ENCODE results near the gene ST6GALNAC5.

Gene ST6GALNAC5

GRCh38 chr1:77056525-77056924 lies 189.2 kb downstream of the ST6GALNAC5 start:
- DNase-seq: no peak

DNA sequence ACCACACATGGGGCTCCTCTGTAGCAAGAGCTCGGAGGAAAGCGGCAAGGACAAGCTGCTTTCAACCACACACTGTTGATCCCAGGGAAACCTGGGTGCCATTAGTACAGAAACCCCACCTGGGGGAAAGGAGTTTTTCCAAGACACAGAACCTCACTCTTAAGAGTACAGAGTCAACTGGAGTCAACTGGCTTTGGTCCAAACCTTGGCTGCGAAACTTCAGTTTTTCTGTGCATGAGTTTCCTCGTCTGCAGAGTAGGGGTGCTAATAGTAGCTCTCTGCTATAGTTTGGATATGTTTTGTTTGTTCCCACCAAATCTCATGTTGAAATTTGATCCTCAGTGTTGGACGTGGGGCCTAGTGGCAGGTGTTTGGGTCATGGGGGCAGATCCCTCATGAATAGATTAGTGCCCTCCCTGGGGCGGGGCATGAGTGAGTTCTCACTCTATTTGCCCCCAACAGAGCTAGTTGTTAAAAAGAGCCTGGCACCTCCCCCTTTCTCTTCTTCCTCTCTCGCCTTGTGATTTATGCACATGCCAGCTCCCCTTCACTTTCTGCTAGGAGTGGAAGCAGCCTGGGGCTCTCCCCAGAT lies 190.8 kb downstream of the ST6GALNAC5 start:
- no peak for DNase-seq

- DNase-seq: peak; percentile 88 to 90
These were observed 192.7 kb downstream of the ST6GALNAC5 start for GRCh38 chr1:77060000-77060399.

GRCh38 chr1:77061162-77061561 lies 193.9 kb downstream of the ST6GALNAC5 start:
- no peak for DNase-seq

DNA sequence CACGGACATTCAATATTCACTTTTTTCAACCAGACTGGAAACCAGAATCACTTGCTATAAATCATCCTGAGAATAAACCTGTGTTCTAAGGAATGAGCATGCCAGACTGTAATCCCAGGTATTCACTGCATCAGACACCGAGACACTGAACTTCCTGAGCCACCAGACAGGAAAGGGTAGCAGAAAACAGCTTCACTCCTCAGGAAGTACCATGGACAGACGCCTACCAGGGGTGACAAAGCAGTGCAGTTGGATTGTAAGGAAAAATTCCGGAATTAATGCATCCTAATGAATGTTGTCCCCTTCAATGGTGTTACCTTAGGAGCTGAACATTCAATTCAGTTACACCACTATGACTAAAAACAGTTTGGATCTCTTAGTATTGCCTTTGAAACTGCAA lies 195.8 kb downstream of the ST6GALNAC5 start:
- no peak for DNase-seq

DNA sequence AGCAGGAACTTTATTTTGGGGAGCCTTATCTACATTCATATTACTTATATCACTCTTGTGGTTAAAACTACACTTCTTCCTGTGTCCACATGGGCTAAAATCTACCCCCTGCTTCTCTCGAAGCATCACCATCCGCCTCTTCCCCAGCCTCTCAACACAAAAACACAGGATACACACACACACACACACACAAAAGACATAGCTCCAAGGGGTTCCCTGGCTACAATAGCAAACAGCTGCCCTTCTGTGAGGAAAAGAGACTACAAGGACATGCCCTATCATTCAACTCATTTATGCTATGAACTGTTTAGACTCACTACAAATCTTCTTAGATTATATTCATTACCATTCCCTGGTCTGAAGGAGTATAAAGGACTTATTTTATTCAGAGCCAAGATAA lies 197.0 kb downstream of the ST6GALNAC5 start:
- DNase-seq: no peak

- DNase-seq: no peak
These were observed 198.5 kb downstream of the ST6GALNAC5 start for GRCh38 chr1:77065693-77066342.

DNA sequence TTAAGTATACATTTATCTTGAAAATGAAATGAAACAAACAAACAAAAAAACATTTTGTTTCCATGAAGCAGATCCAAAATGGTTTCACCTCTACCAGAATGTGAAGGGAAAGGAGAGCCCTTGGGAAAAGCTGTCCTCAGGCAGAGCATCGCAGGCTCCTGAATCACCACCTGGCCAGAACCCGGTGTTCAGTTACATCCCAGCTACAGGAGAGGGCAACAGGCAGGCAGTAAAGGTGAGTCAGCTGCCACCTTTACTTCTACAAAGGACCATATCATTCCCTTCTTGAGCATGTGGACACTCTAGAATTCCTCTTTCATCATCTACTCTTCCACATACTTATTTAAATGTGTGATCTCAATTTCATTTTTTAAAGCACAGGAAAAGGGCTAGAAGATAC lies 200.7 kb downstream of the ST6GALNAC5 start:
- no peak for DNase-seq

DNA sequence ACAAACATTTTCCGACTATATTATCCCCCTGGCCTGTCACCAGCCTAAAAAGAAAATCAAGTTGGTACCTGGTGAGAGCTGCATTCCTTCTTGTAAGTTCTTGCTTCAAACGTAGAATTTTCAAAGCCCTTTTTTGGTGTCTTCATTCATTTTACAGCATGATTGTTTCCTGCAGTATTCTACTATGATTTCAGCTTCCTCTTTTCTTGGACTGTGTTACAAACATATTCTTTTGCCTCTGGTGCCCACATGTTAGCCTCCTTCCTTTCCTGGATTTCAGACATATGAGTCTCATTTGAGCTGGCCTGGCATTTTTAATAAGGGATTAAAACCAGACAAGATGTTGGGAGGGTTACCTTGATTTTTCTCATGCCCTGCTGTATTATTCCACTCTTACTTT lies 209.5 kb downstream of the ST6GALNAC5 start:
- peak; percentile 88 to 94 for DNase-seq

DNA sequence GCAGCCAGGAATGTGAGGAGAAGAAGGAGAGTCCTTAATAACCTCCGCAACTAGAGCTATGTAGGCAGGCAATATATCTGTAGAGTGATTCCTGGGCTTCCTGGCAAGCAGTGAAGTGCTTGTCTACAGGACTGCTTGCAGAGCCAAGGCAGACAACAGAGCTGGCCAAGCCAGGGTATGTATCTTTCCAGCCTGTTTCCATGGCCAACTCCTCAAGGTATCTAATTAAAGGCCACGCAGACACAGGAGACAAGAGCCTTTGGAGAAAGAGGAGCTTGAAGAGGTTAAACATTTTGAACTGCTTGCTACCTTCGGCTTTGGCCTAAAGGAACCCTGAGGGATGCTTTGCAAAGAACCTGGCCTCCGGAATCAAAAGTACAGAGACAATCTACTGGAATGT lies 214.6 kb downstream of the ST6GALNAC5 start:
- no peak for DNase-seq

GRCh38 chr1:77084457-77084856 lies 217.2 kb downstream of the ST6GALNAC5 start:
- DNase-seq: no peak

DNA sequence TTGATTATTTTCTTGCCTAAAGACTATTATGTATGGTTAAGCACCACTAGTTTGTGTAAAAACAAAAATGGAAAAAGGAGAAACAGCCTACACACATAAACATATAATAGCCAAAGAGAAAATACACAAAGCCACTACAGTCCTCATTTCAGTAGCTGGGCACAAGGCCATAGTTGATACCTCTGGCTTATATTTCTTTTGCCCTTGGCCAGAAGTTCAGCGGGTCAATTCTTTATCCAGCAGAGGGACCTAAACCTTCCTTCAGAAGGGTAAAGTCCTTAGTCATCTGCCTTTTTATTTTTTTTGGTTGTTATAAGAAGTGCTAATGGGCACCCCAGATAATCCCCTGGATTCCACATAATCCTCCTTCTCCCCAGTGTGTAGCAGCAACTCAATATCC lies 217.8 kb downstream of the ST6GALNAC5 start:
- no peak for DNase-seq

DNA sequence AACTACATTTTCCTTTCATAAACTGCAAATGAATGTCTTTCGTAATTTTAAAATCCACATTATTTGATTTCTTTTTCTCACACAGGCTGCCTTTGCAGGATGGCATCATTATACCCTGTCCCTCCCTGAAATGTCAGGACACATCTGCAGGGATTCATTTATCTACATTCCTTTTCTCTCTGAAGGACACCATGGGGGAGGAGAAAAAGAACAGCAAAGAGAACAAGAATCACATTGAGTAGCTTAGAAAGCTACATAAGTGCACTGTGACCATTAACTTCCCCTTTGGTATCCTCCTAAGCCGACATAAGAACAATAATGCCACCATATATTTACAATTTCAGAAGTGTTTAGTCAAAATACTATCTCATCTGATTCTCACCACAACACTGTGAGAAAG lies 222.5 kb downstream of the ST6GALNAC5 start:
- peak in 1 of 2 experiments; percentile 4 for DNase-seq

DNA sequence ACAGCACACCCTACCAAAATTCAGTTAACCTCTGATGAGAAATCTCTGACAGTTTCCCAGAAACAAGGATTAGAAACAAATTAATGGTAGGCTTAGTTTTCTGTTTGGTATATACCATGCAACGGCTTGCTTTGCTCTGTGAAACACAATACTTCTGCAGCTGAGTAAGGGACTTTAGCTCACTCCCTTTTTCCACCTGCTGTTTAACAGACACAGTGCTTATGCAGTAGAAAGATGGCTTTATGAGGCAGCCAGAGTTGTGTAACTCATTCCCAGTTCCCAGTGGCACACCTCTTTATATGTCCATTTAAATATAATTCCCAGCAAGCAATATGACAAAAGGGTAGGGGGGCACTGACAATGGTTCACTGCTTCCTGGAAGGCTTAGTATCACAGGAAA lies 228.0 kb downstream of the ST6GALNAC5 start:
- no peak for DNase-seq

GRCh38 chr1:77096496-77097255 lies 229.4 kb downstream of the ST6GALNAC5 start:
- no peak for DNase-seq

GRCh38 chr1:77100875-77101274 lies 233.6 kb downstream of the ST6GALNAC5 start:
- DNase-seq: no peak

GRCh38 chr1:77103486-77103885 lies 236.2 kb downstream of the ST6GALNAC5 start:
- DNase-seq: no peak

DNA sequence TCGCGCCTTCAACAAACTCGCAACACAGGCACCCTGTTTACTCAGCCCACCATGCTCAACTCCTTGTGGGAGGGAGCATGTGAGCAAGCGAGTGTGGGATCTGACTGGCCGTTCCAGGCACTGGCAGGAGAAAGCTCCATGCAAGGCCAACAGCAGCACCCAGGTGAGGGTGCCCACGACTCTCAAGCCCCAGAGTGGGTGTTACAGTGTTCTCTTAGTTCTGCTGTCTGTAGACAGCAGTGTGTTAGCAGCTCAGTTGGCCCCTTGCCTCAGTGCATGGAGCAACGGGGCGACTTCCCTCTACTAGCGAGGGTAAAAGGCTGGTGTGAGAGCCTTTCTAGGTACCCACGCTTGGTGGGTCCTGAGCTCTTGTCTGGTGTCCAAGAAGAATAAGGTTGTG lies 237.4 kb downstream of the ST6GALNAC5 start:
- DNase-seq: no peak
